Stimulated activated CD8-positive, alpha-beta memory T cell treated with anti-CD3 and anti-CD28 coated beads, Interleukin-12 subunit alpha, Interleukin-12 subunit beta, amount 100 ng/mL, for 24 hours (primary cell): ENCODE measurements around the gene NPDC1.
"Not testable (repeated sequence)": the region's sequence is repeated elsewhere in the genome, so short reads cannot be mapped to it uniquely, and the experiment has no call there.

Source experiments
- DNase-seq: peaks from one replicate; pipeline ENCODE4 v3.0.0-alpha.2; 2020; ENCODE audit errors: extremely low read depth

The NPDC1 gene

GRCh38 chr9:137039611-137040366 is 6.2 kb downstream of the NPDC1 start:
- no peak for DNase-seq

- DNase-seq, result no peak
Observed at GRCh38 chr9:137038916-137039315, 7.1 kb downstream of the NPDC1 start.

GRCh38 chr9:137037483-137037882 is 8.5 kb downstream of the NPDC1 start:
- no peak for DNase-seq

GRCh38 chr9:137037035-137037434 is 8.9 kb downstream of the NPDC1 start:
- DNase-seq, result no peak

- DNase-seq, result no peak
Observed at GRCh38 chr9:137035937-137036336, 10.0 kb downstream of the NPDC1 start.

GRCh38 chr9:137035507-137035834 is 10.5 kb downstream of the NPDC1 start:
- no peak for DNase-seq

GRCh38 chr9:137034709-137035506 is 11.1 kb downstream of the NPDC1 start:
- peak; percentile 66 for DNase-seq

- DNase-seq, result no peak
Observed at GRCh38 chr9:137034039-137034708, 11.8 kb downstream of the NPDC1 start.

- DNase-seq, result not testable (repeated sequence)
Observed at GRCh38 chr9:137033481-137033880, 12.5 kb downstream of the NPDC1 start.

GRCh38 chr9:137032858-137033257 is 13.1 kb downstream of the NPDC1 start:
- no peak for DNase-seq

- no peak for DNase-seq
Observed at GRCh38 chr9:137031904-137032640, 13.9 kb downstream of the NPDC1 start, which contains the start of gene FUT7. FUT7 (minus strand) TSS chr9:137032088; CDS start chr9:137031991, 97 bp downstream.

GRCh38 chr9:137030538-137031527 is 15.1 kb downstream of the NPDC1 start:
- no peak for DNase-seq

GRCh38 chr9:137030006-137030405 is 16.0 kb downstream of the NPDC1 start:
- DNase-seq, result no peak

GRCh38 chr9:137029058-137029936 is 16.7 kb downstream of the NPDC1 start:
- DNase-seq, result peak; percentile 47

- peak; percentile 30 for DNase-seq
Observed at GRCh38 chr9:137028263-137029057, 17.5 kb downstream of the NPDC1 start.

- DNase-seq, result no peak
Observed at GRCh38 chr9:137027369-137028262, 18.4 kb downstream of the NPDC1 start, which contains the start of gene ABCA2. ABCA2 (minus strand) TSS chr9:137028237; CDS start chr9:137028140, 97 bp downstream.

- DNase-seq, result no peak
Observed at GRCh38 chr9:137026828-137027227, 19.1 kb downstream of the NPDC1 start.

GRCh38 chr9:137026384-137026783 is 19.6 kb downstream of the NPDC1 start:
- DNase-seq, result no peak
